ENCODE data around the gene DACH1.

Gene DACH1

DNA sequence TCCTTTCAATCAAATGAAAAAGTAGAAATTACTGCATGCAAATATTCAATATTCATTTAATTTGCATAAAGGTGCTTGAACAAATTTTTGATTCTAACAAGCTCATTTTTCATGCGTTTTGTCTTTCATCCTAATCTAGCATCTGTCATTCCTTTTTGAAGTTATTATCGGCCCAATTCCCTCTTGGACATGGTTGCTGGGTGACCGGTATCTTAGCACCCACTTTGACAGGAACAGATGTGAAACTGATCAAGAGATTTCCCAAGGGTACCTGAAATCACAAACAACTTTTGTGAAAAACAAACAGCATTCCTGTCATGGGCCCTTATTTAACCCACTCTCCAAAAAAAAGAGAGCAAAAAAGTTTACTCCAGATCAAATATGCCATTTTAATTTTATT is 13.3 kb downstream of the DACH1 start (continued):
- TF ChIP-seq HOXD13 (CRISPR knock-in tag; IDR thresholded peaks at IDR 0.05; ENCODE audit: borderline replicate concordance) = no peak
- no peak for TF ChIP-seq ZEB2 (tag by site-specific recombination; IDR thresholded peaks at IDR 0.05)
- no peak for TF ChIP-seq ZNF610 (tag by site-specific recombination; IDR thresholded peaks at IDR 0.05; ENCODE audit: borderline replicate concordance)
- TF ChIP-seq PBX3 (CRISPR knock-in tag; IDR thresholded peaks at IDR 0.05) = no peak

GRCh38 chr13:71852736-71853135 is 14.3 kb downstream of the DACH1 start:
- Histone ChIP-seq H3K27ac (ENCODE audit: extremely low read depth, low read depth, low read length) (no peak overlapping the region), H3K36me3 (ENCODE audit: control insufficient read depth in 2 of 2, insufficient read depth in 1 of 2, low read length in 2 of 2) (no peaks in the 10 kb centered on the region), H3K4me1 (ENCODE audit: control insufficient read depth, insufficient read depth, low read length) (no peaks in the 10 kb centered on the region), H3K4me3 (ENCODE audit: low read depth, low read length) (no peak overlapping the region), H3K9me3 (ENCODE audit: control insufficient read depth, insufficient read depth, low read depth, low read length) (no peaks in the 10 kb centered on the region)
- ChIA-PET POLR2A (no interaction called here), CTCF (no interaction called here)
- TF ChIP-seq ZNF777 (tag by site-specific recombination; IDR thresholded peaks at IDR 0.05; ENCODE audit: borderline replicate concordance) = no peak
- TF ChIP-seq, protein P1, sequence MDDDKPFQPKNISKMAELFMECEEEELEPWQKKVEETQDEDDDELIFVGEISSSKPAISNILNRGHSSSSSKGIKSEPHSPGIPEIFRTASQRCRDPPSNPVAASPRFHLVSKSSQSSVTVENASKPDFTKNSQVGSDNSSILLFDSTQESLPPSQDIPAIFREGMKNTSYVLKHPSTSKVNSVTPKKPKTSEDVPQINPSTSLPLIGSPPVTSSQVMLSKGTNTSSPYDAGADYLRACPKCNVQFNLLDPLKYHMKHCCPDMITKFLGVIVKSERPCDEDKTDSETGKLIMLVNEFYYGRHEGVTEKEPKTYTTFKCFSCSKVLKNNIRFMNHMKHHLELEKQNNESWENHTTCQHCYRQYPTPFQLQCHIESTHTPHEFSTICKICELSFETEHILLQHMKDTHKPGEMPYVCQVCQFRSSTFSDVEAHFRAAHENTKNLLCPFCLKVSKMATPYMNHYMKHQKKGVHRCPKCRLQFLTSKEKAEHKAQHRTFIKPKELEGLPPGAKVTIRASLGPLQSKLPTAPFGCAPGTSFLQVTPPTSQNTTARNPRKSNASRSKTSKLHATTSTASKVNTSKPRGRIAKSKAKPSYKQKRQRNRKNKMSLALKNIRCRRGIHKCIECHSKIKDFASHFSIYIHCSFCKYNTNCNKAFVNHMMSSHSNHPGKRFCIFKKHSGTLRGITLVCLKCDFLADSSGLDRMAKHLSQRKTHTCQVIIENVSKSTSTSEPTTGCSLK (tag by site-specific recombination; IDR thresholded peaks at IDR 0.05) = no peak
- no peak for TF ChIP-seq ZNF169 (tag by site-specific recombination; IDR thresholded peaks at IDR 0.05)
- no peak for TF ChIP-seq ZNF792 (tag by site-specific recombination; IDR thresholded peaks at IDR 0.05)
- no peak for TF ChIP-seq ZNF426 (tag by site-specific recombination; IDR thresholded peaks at IDR 0.05)
- no peak for TF ChIP-seq ZNF626 (tag by site-specific recombination; IDR thresholded peaks at IDR 0.05)
- no peak for TF ChIP-seq ZEB2 (tag by site-specific recombination; IDR thresholded peaks at IDR 0.05)
- TF ChIP-seq, protein P2, sequence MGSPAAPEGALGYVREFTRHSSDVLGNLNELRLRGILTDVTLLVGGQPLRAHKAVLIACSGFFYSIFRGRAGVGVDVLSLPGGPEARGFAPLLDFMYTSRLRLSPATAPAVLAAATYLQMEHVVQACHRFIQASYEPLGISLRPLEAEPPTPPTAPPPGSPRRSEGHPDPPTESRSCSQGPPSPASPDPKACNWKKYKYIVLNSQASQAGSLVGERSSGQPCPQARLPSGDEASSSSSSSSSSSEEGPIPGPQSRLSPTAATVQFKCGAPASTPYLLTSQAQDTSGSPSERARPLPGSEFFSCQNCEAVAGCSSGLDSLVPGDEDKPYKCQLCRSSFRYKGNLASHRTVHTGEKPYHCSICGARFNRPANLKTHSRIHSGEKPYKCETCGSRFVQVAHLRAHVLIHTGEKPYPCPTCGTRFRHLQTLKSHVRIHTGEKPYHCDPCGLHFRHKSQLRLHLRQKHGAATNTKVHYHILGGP (tag by site-specific recombination; IDR thresholded peaks at IDR 0.05) = no peak
- no peak for TF ChIP-seq ZNF560 (tag by site-specific recombination; IDR thresholded peaks at IDR 0.05; ENCODE audit: borderline replicate concordance)
- no peak for TF ChIP-seq KLF17 (tag by site-specific recombination; IDR thresholded peaks at IDR 0.05)
- no peak for TF ChIP-seq ZNF529 (tag by site-specific recombination; IDR thresholded peaks at IDR 0.05; ENCODE audit: insufficient replicate concordance)
- TF ChIP-seq ZBTB49 (tag by site-specific recombination; IDR thresholded peaks at IDR 0.05; ENCODE audit: low read depth) = no peak
- TF ChIP-seq ZNF350 (tag by site-specific recombination; IDR thresholded peaks at IDR 0.05) = no peak
- TF ChIP-seq ZNF837 (tag by site-specific recombination; IDR thresholded peaks at IDR 0.05) = no peak
